GM12872 (cell line): Measurements from ENCODE around the gene GNG11.

ENCODE experiments used
- CTCF ChIP-seq: IDR thresholded peaks from 3 replicates; pipeline ENCODE4 v1.5.1; 2011; ENCODE audit warnings: low read depth, mild to moderate bottlenecking, low read length, moderate library complexity; ENCODE audit not compliant: insufficient read depth

GNG11 gene

GRCh38 chr7:93921186-93921585 lies 349 bp upstream of the GNG11 start:
- no peak for TF ChIP-seq CTCF

GRCh38 chr7:93923296-93923695 lies 1.8 kb downstream of the GNG11 start:
- TF ChIP-seq CTCF = no peak

- TF ChIP-seq CTCF = no peak
Measured at GRCh38 chr7:93923942-93924341, 2.4 kb downstream of the GNG11 start.

- no peak for TF ChIP-seq CTCF
Measured at GRCh38 chr7:93926800-93927199, 5.3 kb downstream of the GNG11 start.

- no peak for TF ChIP-seq CTCF
Measured at GRCh38 chr7:93927585-93927984, 6.0 kb downstream of the GNG11 start.

GRCh38 chr7:93931655-93932054 lies 10.1 kb downstream of the GNG11 start:
- no peak for TF ChIP-seq CTCF

- TF ChIP-seq CTCF = no peak
Measured at GRCh38 chr7:93933156-93933555, 11.6 kb downstream of the GNG11 start.

- no peak for TF ChIP-seq CTCF
Measured at GRCh38 chr7:93935102-93935501, 13.6 kb downstream of the GNG11 start.
